Lower leg skin (tissue), 4 donors: Measurements from ENCODE around the gene MATN4. TPM values are rescaled to one million over a fixed set of nuclear protein-coding genes. Genes with fewer than 3 reads are reported as not detected.
A peak's percentile ranks its signal among the peaks of the same experiment; 100 is the strongest.

Experiments used
- DNase-seq, 2 donors: peaks; one replicate each; pipeline ENCODE4 v3.0.0-alpha.2; 2019; ENCODE audit warnings: low spot score in 2 of 2
- H3K4me3 ChIP-seq: fragments of 200-600 bp; sonication (generic); 2 replicates; pipeline ENCODE4 v1.5.1; 2017; ENCODE audit warnings: mild to moderate bottlenecking, low read depth; ENCODE audit not compliant: poor library complexity, severe bottlenecking
- CTCF ChIP-seq, 3 donors: fragments of 450-650 bp; IDR thresholded peaks; one replicate each; pipeline ENCODE4 v1.5.1; 2016; ENCODE audit warnings: antibody characterized with exemption in 3 of 3, mild to moderate bottlenecking in 3 of 3, moderate library complexity in 2 of 3
- POLR2A ChIP-seq, 2 donors: fragments of 450-650 bp; IDR thresholded peaks; one replicate each; pipeline ENCODE4 v1.6.1; 2016 to 2017; ENCODE audit warnings: antibody characterized with exemption in 2 of 2, mild to moderate bottlenecking in 1 of 2, moderate library complexity in 1 of 2
- WGBS, 2 donors: methylation state at CpG; one replicate each; pipeline ENCODE4 v1.1.5; 2018; 5-methylcytosine and 5-hydroxymethylcytosine counted together
- intact Hi-C: fragments of 100-400 bp; cut with DNase I; formaldehyde crosslinking; loops from one replicate; pipeline ENCODE4 v1.15.0; 2023; ENCODE audit warnings: low total_unique reads
- total RNA-seq, 4 donors: library from RNA; depleted of rRNA; stranded (reverse); fragments of >200 nt; gene quantifications; one replicate each; pipeline ENCODE4 v1.1.0, GENCODE V29; 2016

Gene MATN4
- total RNA-seq, 4 donors from 2014 or later = 0.61 to 4.5 (median 1.8) TPM

- DNase-seq = peak in 1 of 2 donors; percentile 68
- intact Hi-C loops = no loop called here
- no peak for TF ChIP-seq POLR2A (IDR thresholded peaks at IDR 0.05)
- no peak for TF ChIP-seq CTCF (IDR thresholded peaks at IDR 0.05)
- H3K4me3 ChIP-seq = no peak overlapping the region
- WGBS, 2 donors = 46 to 52% methylated on average over 9 of the region's 9 CpGs
Observed at GRCh38 chr20:45345104-45345936, 37.2 kb upstream of the MATN4 start.

GRCh38 chr20:45344168-45344860 lies 36.2 kb upstream of the MATN4 start:
- peak in 1 of 2 donors; percentile 64 for DNase-seq
- 26 to 30% methylated on average over 9 of the region's 9 CpGs for WGBS, 2 donors

GRCh38 chr20:45343532-45344167 lies 35.6 kb upstream of the MATN4 start:
- 39 to 56% methylated on average over 6 of the region's 6 CpGs for WGBS, 2 donors
- DNase-seq = no peak
- TF ChIP-seq POLR2A (IDR thresholded peaks at IDR 0.05) = no peak
- TF ChIP-seq CTCF (IDR thresholded peaks at IDR 0.05) = peak in 1 of 3 donors; percentile 35
- H3K4me3 ChIP-seq = no peak overlapping the region
- intact Hi-C loops = no loop called here

More at GRCh38 chr20:45344168-45344860, 36.2 kb upstream of the MATN4 start:
- intact Hi-C loops = no loop called here
- TF ChIP-seq POLR2A (IDR thresholded peaks at IDR 0.05) (no peak), CTCF (IDR thresholded peaks at IDR 0.05) (no peak)
- H3K4me3 ChIP-seq = no peak overlapping the region

- intact Hi-C loops = no loop called here
- WGBS, 2 donors = 41 to 59% methylated on average over 6 of the region's 6 CpGs
- TF ChIP-seq CTCF (IDR thresholded peaks at IDR 0.05) = no peak
- no peak for TF ChIP-seq POLR2A (IDR thresholded peaks at IDR 0.05)
Observed at GRCh38 chr20:45342855-45343531, 34.9 kb upstream of the MATN4 start.

More at GRCh38 chr20:45342855-45343531, 34.9 kb upstream of the MATN4 start:
- no peak overlapping the region for H3K4me3 ChIP-seq
- DNase-seq = no peak
